Measurements from ENCODE around the gene IDUA.

- no peak for TF ChIP-seq CTCF (optimal IDR thresholded peaks at IDR 0.05 in 1 of 3, IDR thresholded peaks at IDR 0.05 in 1 of 3, conservative IDR thresholded peaks at IDR 0.05 in 1 of 3; ENCODE audit: extremely low read depth in 1 of 3, insufficient read depth in 2 of 3, low read length in 3 of 3)
- TF ChIP-seq EZH2 (IDR thresholded peaks at IDR 0.05; ENCODE audit: low read length) = no peak
Observed at GRCh38 chr4:961351-962230, 25.3 kb upstream of the IDUA start.
